Right lobe of liver (tissue), 4 donors: ENCODE measurements around the gene CTBP1.

Source experiments
- CTCF ChIP-seq, 4 donors: fragments of 200-600 bp in 3 of 4; fragments of 450-650 bp in 1 of 4; IDR thresholded peaks; one replicate each; pipeline versions ENCODE4 v1.5.1 to v1.8.0; 2016 to 2022; ENCODE audit warnings: antibody characterized with exemption in 4 of 4, mild to moderate bottlenecking in 2 of 4
- POLR2A ChIP-seq: fragments of 450-650 bp; IDR thresholded peaks from one replicate; pipeline ENCODE4 v1.6.1; 2017; ENCODE audit warnings: antibody characterized with exemption, mild to moderate bottlenecking
- donor health status: DM: no; HTN: no; CAD: no.
- donor health status: DM: no; HTN: no; CAD: no.
- donor health status: DM: no; HTN: yes; CAD: no.

GRCh38 chr4:1277667-1278665 lies 29.0 kb upstream of the CTBP1 start:
- TF ChIP-seq CTCF (IDR thresholded peaks at IDR 0.05) = no peak
- no peak for TF ChIP-seq POLR2A
